Parathyroid adenoma (tissue), 2 donors: ENCODE measurements around the gene TMEM14A.

Experiments used
- H2AFZ ChIP-seq: fragments of 300-600 bp; sonication (generic); one replicate; pipeline ENCODE4 v1.7.0; 2017; ENCODE audit warnings: antibody characterized with exemption, mild to moderate bottlenecking
- H3K27ac ChIP-seq: fragments of 300-600 bp; sonication (generic); one replicate; pipeline ENCODE4 v1.7.0; 2017
- H3K27me3 ChIP-seq: fragments of 300-600 bp; sonication (generic); one replicate; pipeline ENCODE4 v1.7.0; 2017; ENCODE audit warnings: low read length; ENCODE audit not compliant: control insufficient read depth, insufficient read depth
- H3K36me3 ChIP-seq: fragments of 300-600 bp; sonication (generic); one replicate; pipeline ENCODE4 v1.7.0; 2017; ENCODE audit warnings: low read length; ENCODE audit not compliant: control insufficient read depth, insufficient read depth
- H3K4me1 ChIP-seq: fragments of 300-600 bp; sonication (generic); one replicate; pipeline ENCODE4 v1.7.0; 2017; ENCODE audit warnings: control low read depth
- H3K4me2 ChIP-seq: fragments of 300-600 bp; sonication (generic); one replicate; pipeline ENCODE4 v1.7.0; 2017; ENCODE audit warnings: low read length
- H3K4me3 ChIP-seq: fragments of 300-600 bp; sonication (generic); one replicate; pipeline ENCODE4 v1.7.0; 2017; ENCODE audit warnings: low read depth, low read length
- H3K79me2 ChIP-seq: fragments of 300-600 bp; sonication (generic); one replicate; pipeline ENCODE4 v1.7.0; 2017; ENCODE audit warnings: control low read depth
- H3K9ac ChIP-seq: fragments of 300-600 bp; sonication (generic); one replicate; pipeline ENCODE4 v1.7.0; 2017; ENCODE audit warnings: mild to moderate bottlenecking
- H3K9me3 ChIP-seq: fragments of 300-600 bp; sonication (generic); one replicate; pipeline ENCODE4 v1.7.0; 2017; ENCODE audit warnings: low read length; ENCODE audit not compliant: control insufficient read depth
- TF ChIP-seq, protein P1 (sequence below): fragments of 300-600 bp; sonication (generic); IDR thresholded peaks from one replicate; pipeline ENCODE4 v1.7.0; 2017; ENCODE audit warnings: antibody characterized with exemption, mild to moderate bottlenecking
- donor health status: primary hyperparathyroidism.

The TMEM14A gene

DNA sequence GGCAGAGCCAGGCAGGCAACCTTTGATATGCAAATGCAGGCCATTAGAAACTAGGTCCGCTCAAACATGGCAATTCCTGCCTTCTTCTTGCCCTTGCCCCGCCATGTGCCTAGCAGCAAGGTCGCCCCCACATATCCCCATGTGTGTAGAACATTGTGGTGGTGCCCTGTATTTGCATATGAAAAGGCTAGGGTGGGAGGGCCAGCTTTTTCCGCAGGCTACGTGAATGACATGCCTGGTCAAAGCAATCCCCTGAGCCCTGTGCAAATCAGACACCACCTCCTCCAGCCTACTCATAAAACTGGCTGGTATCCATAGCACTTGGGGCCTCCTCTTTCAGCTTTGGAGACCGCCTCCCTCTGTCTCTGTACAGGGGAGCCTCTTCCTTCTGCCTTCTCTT is 60.8 kb downstream of the TMEM14A start:
- H2AFZ ChIP-seq: no peak overlapping the region
- H3K27ac ChIP-seq: no peak overlapping the region
- no peaks in the 10 kb centered on the region for H3K9me3 ChIP-seq

DNA sequence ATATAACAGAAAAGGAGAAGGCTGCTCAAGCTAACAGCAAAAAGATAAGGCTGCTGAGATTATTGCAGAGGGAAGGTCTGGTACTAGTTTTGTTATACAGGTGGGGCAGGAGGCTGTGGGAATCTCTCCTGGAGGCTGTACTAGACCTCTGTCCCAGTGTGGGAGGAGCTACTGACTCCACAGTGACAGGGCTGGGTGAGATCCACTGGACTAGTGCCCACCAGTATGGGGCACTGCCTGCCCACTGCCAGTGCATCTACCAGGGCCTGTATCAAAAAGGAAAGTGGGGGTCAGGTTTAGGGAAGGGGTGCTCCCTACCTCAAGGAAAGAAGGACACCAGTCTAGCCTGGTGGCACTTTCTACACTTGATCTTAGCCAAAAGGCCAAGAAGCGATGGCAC is 62.3 kb downstream of the TMEM14A start:
- Histone ChIP-seq H3K4me1 (no peaks in the 10 kb centered on the region), H3K27ac (no peak overlapping the region), H3K27me3 (no peaks in the 10 kb centered on the region), H3K79me2 (no peaks in the 10 kb centered on the region), H3K36me3 (no peaks in the 10 kb centered on the region), H3K4me2 (no peak overlapping the region), H3K4me3 (no peak overlapping the region), H2AFZ (no peak overlapping the region), H3K9ac (no peak overlapping the region), H3K9me3 (no peaks in the 10 kb centered on the region)
- TF ChIP-seq, protein P1, sequence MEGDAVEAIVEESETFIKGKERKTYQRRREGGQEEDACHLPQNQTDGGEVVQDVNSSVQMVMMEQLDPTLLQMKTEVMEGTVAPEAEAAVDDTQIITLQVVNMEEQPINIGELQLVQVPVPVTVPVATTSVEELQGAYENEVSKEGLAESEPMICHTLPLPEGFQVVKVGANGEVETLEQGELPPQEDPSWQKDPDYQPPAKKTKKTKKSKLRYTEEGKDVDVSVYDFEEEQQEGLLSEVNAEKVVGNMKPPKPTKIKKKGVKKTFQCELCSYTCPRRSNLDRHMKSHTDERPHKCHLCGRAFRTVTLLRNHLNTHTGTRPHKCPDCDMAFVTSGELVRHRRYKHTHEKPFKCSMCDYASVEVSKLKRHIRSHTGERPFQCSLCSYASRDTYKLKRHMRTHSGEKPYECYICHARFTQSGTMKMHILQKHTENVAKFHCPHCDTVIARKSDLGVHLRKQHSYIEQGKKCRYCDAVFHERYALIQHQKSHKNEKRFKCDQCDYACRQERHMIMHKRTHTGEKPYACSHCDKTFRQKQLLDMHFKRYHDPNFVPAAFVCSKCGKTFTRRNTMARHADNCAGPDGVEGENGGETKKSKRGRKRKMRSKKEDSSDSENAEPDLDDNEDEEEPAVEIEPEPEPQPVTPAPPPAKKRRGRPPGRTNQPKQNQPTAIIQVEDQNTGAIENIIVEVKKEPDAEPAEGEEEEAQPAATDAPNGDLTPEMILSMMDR: no peak

More for the DNA sequence above, 60.8 kb downstream of the TMEM14A start:
- H3K9ac ChIP-seq: no peak overlapping the region
- H3K27me3 ChIP-seq: no peaks in the 10 kb centered on the region
- no peaks in the 10 kb centered on the region for H3K79me2 ChIP-seq
- no peaks in the 10 kb centered on the region for H3K36me3 ChIP-seq
- no peak overlapping the region for H3K4me3 ChIP-seq
- H3K4me2 ChIP-seq: no peak overlapping the region
- TF ChIP-seq, protein P1: no peak
- H3K4me1 ChIP-seq: no peaks in the 10 kb centered on the region

DNA sequence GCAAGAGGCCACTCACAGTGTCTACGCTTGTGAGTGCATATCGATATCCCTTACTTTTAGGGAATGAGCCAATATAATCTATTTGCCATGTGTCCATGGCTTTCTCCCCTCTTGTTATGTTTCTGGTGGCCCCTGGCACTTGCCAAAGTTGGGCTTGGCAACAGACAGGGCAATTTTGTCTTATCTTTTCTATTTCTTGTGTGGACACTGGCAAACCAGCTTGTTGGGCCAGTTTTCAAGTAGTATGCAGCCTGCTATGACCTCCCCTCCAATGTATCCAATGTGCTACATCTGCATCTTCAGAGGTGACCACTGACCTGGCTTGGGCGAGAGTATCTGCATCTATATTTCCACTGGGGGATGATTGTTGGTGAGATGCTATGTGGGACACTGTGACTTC is 63.2 kb downstream of the TMEM14A start:
- Histone ChIP-seq H3K4me1 (no peaks in the 10 kb centered on the region), H3K36me3 (no peaks in the 10 kb centered on the region), H3K4me2 (no peak overlapping the region), H3K79me2 (no peaks in the 10 kb centered on the region), H3K27ac (no peak overlapping the region), H3K9me3 (no peaks in the 10 kb centered on the region), H2AFZ (no peak overlapping the region), H3K27me3 (no peaks in the 10 kb centered on the region), H3K9ac (no peak overlapping the region), H3K4me3 (no peak overlapping the region)
- TF ChIP-seq, protein P1: no peak

DNA sequence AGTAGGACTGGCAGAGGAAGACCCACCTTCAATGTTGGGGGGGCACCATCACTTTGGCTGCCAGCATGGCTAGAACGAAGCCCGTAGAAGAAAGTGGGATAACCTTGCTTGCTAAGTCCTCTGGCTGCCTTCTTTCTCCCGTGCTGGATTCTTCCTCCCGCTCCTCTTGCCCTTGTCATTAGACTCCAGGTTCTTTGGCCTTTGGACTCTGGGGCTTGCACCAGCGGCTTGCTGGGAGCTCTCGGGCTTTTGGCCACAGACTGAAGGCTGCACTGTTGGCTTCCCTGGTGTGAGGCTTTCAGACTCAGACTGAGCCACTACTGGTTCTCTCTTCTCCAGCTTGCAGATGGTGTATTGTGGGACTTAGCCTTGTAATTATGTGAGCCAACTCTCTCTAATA is 64.2 kb downstream of the TMEM14A start:
- Histone ChIP-seq H3K79me2 (no peaks in the 10 kb centered on the region), H2AFZ (no peak overlapping the region), H3K4me2 (no peak overlapping the region), H3K4me3 (no peak overlapping the region), H3K9ac (no peak overlapping the region), H3K27ac (no peak overlapping the region), H3K27me3 (no peaks in the 10 kb centered on the region), H3K4me1 (no peaks in the 10 kb centered on the region), H3K36me3 (no peaks in the 10 kb centered on the region), H3K9me3 (no peaks in the 10 kb centered on the region)
- TF ChIP-seq, protein P1: no peak

DNA sequence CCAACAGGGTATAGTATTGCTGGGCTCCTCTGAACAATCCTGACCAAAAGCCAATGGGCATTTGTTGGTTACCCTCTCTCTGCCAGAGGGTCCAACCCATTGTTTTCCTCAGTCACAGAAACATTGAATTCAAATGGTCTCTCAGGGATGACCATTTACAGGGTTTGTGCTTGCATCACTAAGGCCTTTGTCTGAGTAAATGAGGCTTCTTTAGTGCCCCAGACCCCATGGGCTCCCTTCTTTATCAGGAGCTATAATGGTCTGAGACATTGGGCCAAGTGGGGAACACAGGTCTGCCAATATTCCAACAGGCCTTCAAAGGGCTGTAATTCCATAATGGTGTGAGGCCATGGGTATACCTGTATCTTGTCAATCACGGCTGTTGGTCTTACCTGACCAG is 65.2 kb downstream of the TMEM14A start:
- H3K27me3 ChIP-seq: no peaks in the 10 kb centered on the region
- no peaks in the 10 kb centered on the region for H3K36me3 ChIP-seq
- no peaks in the 10 kb centered on the region for H3K79me2 ChIP-seq
- no peaks in the 10 kb centered on the region for H3K9me3 ChIP-seq
- no peak overlapping the region for H3K4me3 ChIP-seq
- H2AFZ ChIP-seq: no peak overlapping the region
- no peak overlapping the region for H3K27ac ChIP-seq
- H3K4me2 ChIP-seq: no peak overlapping the region
- TF ChIP-seq, protein P1: no peak
- H3K4me1 ChIP-seq: no peaks in the 10 kb centered on the region
- no peak overlapping the region for H3K9ac ChIP-seq
